ENCODE data around the gene HELLS. TPM values are rescaled to one million over a fixed set of nuclear protein-coding genes. Genes with fewer than 3 reads are reported as not detected.

The HELLS gene
- total and polyA plus RNA-seq, 10 of the 15 experiments (the other 5 are each of a cell fraction or from before 2014, with no cell fraction given), result 33.9 to 159 (median 123) TPM

DNA sequence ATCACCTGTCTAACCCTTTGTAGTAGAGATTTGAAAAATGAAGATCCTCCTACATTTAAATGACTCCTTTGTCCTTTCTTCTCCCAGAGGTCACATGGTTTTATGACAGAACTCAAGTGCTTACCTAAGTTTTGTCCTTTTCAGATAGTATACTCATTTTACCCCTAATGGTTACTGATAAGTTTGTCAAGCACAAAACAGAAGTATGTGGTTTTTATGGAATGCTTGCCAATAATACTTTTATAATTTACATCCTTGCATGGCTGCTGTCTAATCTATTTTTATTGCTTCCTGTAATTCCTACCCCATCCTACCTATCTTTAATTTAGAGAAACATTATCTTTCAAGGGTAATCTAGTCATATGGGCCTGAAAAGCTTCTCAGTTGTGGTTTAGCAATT is 37.5 kb downstream of the HELLS start:
- TF ChIP-seq, protein P1, sequence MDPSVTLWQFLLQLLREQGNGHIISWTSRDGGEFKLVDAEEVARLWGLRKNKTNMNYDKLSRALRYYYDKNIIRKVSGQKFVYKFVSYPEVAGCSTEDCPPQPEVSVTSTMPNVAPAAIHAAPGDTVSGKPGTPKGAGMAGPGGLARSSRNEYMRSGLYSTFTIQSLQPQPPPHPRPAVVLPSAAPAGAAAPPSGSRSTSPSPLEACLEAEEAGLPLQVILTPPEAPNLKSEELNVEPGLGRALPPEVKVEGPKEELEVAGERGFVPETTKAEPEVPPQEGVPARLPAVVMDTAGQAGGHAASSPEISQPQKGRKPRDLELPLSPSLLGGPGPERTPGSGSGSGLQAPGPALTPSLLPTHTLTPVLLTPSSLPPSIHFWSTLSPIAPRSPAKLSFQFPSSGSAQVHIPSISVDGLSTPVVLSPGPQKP (IDR thresholded peaks at IDR 0.05; ENCODE audit: low read depth, low read length), result no peak
- TF ChIP-seq ETV6 (conservative IDR thresholded peaks at IDR 0.05 in 1 of 2, IDR thresholded peaks at IDR 0.05 in 1 of 2; ENCODE audit: borderline replicate concordance in 1 of 2, low read depth in 1 of 2) (no peak), ZSCAN29 (IDR thresholded peaks at IDR 0.05) (no peak), HCFC1 (IDR thresholded peaks at IDR 0.05; ENCODE audit: low read length) (no peak), SMC3 (IDR thresholded peaks at IDR 0.05; ENCODE audit: borderline replicate concordance, low read length) (no peak), MYC (IDR thresholded peaks at IDR 0.05; ENCODE audit: insufficient read depth, insufficient read length, insufficient replicate concordance, low read length, severe bottlenecking) (no peak), CHD1 (IDR thresholded peaks at IDR 0.05; ENCODE audit: low read depth, low read length) (no peak), ZZZ3 (IDR thresholded peaks at IDR 0.05; ENCODE audit: control insufficient read depth, insufficient read length, low read depth) (no peak), MXI1 (IDR thresholded peaks at IDR 0.05; ENCODE audit: low read depth, low read length) (no peak), BHLHE40 (IDR thresholded peaks at IDR 0.05; ENCODE audit: borderline replicate concordance in 1 of 2, low read depth in 2 of 2, low read length in 1 of 2) (no peak), BMI1 (IDR thresholded peaks at IDR 0.05; ENCODE audit: borderline replicate concordance) (no peak), PAX5 (IDR thresholded peaks at IDR 0.05; ENCODE audit: borderline replicate concordance, low read depth, low read length) (no peak)
- TF ChIP-seq, protein P2, sequence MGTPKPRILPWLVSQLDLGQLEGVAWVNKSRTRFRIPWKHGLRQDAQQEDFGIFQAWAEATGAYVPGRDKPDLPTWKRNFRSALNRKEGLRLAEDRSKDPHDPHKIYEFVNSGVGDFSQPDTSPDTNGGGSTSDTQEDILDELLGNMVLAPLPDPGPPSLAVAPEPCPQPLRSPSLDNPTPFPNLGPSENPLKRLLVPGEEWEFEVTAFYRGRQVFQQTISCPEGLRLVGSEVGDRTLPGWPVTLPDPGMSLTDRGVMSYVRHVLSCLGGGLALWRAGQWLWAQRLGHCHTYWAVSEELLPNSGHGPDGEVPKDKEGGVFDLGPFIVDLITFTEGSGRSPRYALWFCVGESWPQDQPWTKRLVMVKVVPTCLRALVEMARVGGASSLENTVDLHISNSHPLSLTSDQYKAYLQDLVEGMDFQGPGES (IDR thresholded peaks at IDR 0.05), result no peak
- TF ChIP-seq, protein P3, sequence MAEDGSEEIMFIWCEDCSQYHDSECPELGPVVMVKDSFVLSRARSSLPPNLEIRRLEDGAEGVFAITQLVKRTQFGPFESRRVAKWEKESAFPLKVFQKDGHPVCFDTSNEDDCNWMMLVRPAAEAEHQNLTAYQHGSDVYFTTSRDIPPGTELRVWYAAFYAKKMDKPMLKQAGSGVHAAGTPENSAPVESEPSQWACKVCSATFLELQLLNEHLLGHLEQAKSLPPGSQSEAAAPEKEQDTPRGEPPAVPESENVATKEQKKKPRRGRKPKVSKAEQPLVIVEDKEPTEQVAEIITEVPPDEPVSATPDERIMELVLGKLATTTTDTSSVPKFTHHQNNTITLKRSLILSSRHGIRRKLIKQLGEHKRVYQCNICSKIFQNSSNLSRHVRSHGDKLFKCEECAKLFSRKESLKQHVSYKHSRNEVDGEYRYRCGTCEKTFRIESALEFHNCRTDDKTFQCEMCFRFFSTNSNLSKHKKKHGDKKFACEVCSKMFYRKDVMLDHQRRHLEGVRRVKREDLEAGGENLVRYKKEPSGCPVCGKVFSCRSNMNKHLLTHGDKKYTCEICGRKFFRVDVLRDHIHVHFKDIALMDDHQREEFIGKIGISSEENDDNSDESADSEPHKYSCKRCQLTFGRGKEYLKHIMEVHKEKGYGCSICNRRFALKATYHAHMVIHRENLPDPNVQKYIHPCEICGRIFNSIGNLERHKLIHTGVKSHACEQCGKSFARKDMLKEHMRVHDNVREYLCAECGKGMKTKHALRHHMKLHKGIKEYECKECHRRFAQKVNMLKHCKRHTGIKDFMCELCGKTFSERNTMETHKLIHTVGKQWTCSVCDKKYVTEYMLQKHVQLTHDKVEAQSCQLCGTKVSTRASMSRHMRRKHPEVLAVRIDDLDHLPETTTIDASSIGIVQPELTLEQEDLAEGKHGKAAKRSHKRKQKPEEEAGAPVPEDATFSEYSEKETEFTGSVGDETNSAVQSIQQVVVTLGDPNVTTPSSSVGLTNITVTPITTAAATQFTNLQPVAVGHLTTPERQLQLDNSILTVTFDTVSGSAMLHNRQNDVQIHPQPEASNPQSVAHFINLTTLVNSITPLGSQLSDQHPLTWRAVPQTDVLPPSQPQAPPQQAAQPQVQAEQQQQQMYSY (CRISPR knock-in tag; IDR thresholded peaks at IDR 0.05), result no peak
- H3K27ac ChIP-seq (ENCODE audit: control insufficient read depth, insufficient read depth), result no peak overlapping the region
- BruUV-seq (replicated peaks), result no TSS peak
- CTCF ChIA-PET, result interaction anchor here (0.5 kb wide), 1 partner anchor 11 kb away, joined by 3 read pairs; no protein-coding TSS in a partner anchor
- intact Hi-C loops (cut with micrococcal nuclease; ENCODE audit: unreplicated experiment), result no loop called here
- DNase-seq (ENCODE audit: low read depth, low spot score) (no peak), FAIRE-seq (no peak), ATAC-seq (no peak)
- no peak overlapping the region for H2AFZ ChIP-seq (ENCODE audit: control insufficient read depth, low read depth, low read length)
- POLR2A ChIA-PET, result no interaction called here
- RAD21 ChIA-PET (ENCODE audit: unreplicated experiment), result interaction anchor here (0.6 kb wide), 1 partner anchor 72 kb away, joined by 3 read pairs; no protein-coding TSS in a partner anchor
- H3K4me2 ChIP-seq (ENCODE audit: control insufficient read depth, insufficient read depth), result no peak overlapping the region
- H3K36me3 ChIP-seq (ENCODE audit: control insufficient read depth in 2 of 2, insufficient read depth in 2 of 2, low read length in 1 of 2), result peaks cover 0 to 7% of the 10 kb centered on the region in 2 experiments; a peak in 1 of 4 replicates
- H4K20me1 ChIP-seq (ENCODE audit: control insufficient read depth, insufficient read depth), result no peaks in the 10 kb centered on the region
- SMC1A ChIA-PET (ENCODE audit: uncharacterized antibody, unreplicated experiment), result no interaction called here
- in situ Hi-C loops (cut with MboI), result no loop called here
- H3K4me3 ChIP-seq, result no peak overlapping the region
- H3K4me1 ChIP-seq (ENCODE audit: control insufficient read depth, insufficient read depth, low read length), result no peaks in the 10 kb centered on the region
- no peak overlapping the region for H3K9ac ChIP-seq (ENCODE audit: control insufficient read depth, insufficient read depth, low read length)
- no peaks in the 10 kb centered on the region for H3K9me3 ChIP-seq (replicated peaks; ENCODE audit: control insufficient read depth, insufficient read depth, low read length)
- no peaks in the 10 kb centered on the region for H3K79me2 ChIP-seq (ENCODE audit: control insufficient read depth, insufficient read depth, low read length)
- H3K27me3 ChIP-seq (replicated peaks in 1 of 2; ENCODE audit: control insufficient read depth in 2 of 2, insufficient read depth in 2 of 2, low read length in 1 of 2), result no peaks in the 10 kb centered on the region

Measured in GM12878 (cell line).